ENCODE results near the gene ATP11C. TPM values are rescaled to one million over a fixed set of nuclear protein-coding genes. Genes with fewer than 3 reads are reported as not detected.
A peak's percentile ranks its signal among the peaks of the same experiment; 100 is the strongest.

Gene ATP11C
- total and polyA plus RNA-seq, 12 donors, result 3.3 to 29.9 (median 17.0) TPM

DNA sequence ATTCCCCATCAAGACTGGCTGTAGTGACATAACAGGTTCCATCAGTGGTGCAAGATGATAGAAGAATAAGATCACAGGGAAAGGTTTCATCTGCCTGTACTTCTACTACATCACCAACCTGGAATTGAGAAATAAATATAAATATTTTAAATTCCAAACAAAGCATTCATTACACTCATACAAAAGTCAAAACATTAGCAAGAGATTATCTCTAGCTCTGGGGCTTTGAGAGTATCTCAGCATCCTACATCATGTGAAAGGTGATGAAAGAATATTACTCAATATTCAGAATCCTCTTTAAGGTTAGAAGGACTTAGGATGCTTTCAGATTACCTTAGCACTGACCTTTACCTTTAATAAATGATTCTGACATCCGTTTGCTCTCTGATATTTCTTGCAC, 128.4 kb downstream of the ATP11C start:
- Histone ChIP-seq H3K36me3 (replicated peaks in 1 of 2) (no peaks in the 10 kb centered on the region), H3K4me1 (replicated peaks in 1 of 2) (no peaks in the 10 kb centered on the region), H3K9me3 (replicated peaks in 1 of 3) (no peaks in the 10 kb centered on the region), H3K27ac (no peak overlapping the region), H3K4me3 (no peak overlapping the region), H3K27me3 (no peaks in the 10 kb centered on the region)
- DNase-seq, result no peak
- TF ChIP-seq, protein P1, sequence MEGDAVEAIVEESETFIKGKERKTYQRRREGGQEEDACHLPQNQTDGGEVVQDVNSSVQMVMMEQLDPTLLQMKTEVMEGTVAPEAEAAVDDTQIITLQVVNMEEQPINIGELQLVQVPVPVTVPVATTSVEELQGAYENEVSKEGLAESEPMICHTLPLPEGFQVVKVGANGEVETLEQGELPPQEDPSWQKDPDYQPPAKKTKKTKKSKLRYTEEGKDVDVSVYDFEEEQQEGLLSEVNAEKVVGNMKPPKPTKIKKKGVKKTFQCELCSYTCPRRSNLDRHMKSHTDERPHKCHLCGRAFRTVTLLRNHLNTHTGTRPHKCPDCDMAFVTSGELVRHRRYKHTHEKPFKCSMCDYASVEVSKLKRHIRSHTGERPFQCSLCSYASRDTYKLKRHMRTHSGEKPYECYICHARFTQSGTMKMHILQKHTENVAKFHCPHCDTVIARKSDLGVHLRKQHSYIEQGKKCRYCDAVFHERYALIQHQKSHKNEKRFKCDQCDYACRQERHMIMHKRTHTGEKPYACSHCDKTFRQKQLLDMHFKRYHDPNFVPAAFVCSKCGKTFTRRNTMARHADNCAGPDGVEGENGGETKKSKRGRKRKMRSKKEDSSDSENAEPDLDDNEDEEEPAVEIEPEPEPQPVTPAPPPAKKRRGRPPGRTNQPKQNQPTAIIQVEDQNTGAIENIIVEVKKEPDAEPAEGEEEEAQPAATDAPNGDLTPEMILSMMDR (IDR thresholded peaks at IDR 0.05), result no peak
- TF ChIP-seq POLR2A (IDR thresholded peaks at IDR 0.05), result no peak
- 45 to 64% (median 52%) methylated on average over 1 of the region's 1 CpG for WGBS, 4 donors
- intact Hi-C loops (cut with DNase I), result no loop called here

DNA sequence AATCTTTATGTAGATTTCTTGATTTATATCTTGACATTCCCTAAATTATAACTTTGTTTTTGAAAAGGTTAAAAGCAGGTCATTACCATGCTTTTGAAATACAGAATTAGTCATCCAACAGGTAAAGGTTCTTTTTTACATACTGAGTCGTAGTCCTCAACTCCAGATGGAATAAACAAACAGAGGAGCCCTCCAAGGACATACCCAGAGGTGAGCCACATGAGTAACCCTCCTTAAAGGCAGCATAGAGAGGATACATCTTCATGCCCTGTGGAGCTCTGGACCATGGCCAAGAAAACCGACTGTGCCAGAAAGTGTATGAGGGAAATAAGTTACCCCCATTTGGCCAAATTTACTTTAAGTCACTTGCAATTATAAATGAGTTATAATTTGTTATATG, 129.6 kb downstream of the ATP11C start:
- Histone ChIP-seq H3K36me3 (replicated peaks in 1 of 2) (no peaks in the 10 kb centered on the region), H3K4me1 (replicated peaks in 1 of 2) (no peaks in the 10 kb centered on the region), H3K9me3 (replicated peaks in 1 of 3) (no peaks in the 10 kb centered on the region), H3K4me3 (no peak overlapping the region), H3K27me3 (no peaks in the 10 kb centered on the region), H3K27ac (no peak overlapping the region)
- WGBS, 4 donors, result 30 to 45% (median 41%) methylated on average over 2 of the region's 2 CpGs
- DNase-seq, result peak in 1 of 7 donors; percentile 3
- no peak for TF ChIP-seq POLR2A (IDR thresholded peaks at IDR 0.05)
- intact Hi-C loops (cut with DNase I), result no loop called here

DNA sequence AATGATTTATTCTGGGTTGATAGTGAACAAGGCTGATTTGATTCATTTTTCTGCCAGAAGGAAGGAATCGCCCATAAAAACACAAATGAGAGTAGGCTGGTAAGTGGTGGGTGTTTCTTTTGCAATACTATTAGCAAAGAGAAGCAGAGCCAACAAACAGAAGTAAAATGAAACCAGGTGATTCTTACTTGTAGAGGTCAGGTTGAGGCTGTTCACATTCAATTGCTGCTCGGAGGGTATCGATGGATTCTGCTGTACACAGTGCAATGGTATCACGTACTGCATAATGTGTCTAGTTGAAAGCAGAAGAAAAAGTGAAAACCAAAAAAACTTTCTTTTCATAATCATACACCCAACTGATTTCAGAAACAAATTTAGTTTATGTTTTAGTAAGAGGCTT, 130.8 kb downstream of the ATP11C start:
- H3K4me3 ChIP-seq, result no peak overlapping the region
- DNase-seq, result no peak
- H3K9me3 ChIP-seq (replicated peaks in 1 of 3), result no peaks in the 10 kb centered on the region
- no peaks in the 10 kb centered on the region for H3K27me3 ChIP-seq
- no peak overlapping the region for H3K27ac ChIP-seq
- WGBS, 4 donors, result 81 to 93% (median 86%) methylated on average over 4 of the region's 4 CpGs
- intact Hi-C loops (cut with DNase I), result no loop called here
- TF ChIP-seq, protein P1 (IDR thresholded peaks at IDR 0.05), result no peak
- TF ChIP-seq POLR2A (IDR thresholded peaks at IDR 0.05), result no peak
- H3K4me1 ChIP-seq (replicated peaks in 1 of 2), result no peaks in the 10 kb centered on the region
- no peaks in the 10 kb centered on the region for H3K36me3 ChIP-seq (replicated peaks in 1 of 2)

DNA sequence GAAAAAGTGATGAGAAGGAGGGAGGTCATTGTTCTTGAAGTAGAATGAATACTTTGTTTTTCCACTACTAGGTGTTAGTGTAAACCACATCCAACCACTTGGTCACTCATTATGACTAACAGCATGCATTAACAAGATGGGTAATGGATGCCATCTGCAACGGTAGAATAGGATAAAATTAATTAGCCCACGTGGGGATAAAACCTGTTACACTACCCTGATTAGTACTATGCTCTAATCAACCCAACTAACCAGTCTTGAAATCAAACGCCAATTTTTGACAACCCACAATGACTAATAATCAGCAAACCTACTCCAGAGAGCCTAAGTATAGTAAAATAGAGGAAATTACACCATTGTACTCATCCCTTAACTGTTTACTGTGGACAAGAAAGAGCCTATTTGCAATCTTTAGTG, 131.4 kb downstream of the ATP11C start:
- Histone ChIP-seq H3K4me1 (replicated peaks in 1 of 2) (no peaks in the 10 kb centered on the region), H3K27ac (no peak overlapping the region), H3K9me3 (replicated peaks in 1 of 3) (no peaks in the 10 kb centered on the region), H3K27me3 (no peaks in the 10 kb centered on the region), H3K36me3 (replicated peaks in 1 of 2) (no peaks in the 10 kb centered on the region), H3K4me3 (no peak overlapping the region)
- TF ChIP-seq, protein P1 (IDR thresholded peaks at IDR 0.05), result no peak
- no peak for TF ChIP-seq POLR2A (IDR thresholded peaks at IDR 0.05)
- 70 to 95% (median 84%) methylated on average over 3 of the region's 3 CpGs for WGBS, 4 donors
- no peak for DNase-seq
- intact Hi-C loops (cut with DNase I), result no loop called here

DNA sequence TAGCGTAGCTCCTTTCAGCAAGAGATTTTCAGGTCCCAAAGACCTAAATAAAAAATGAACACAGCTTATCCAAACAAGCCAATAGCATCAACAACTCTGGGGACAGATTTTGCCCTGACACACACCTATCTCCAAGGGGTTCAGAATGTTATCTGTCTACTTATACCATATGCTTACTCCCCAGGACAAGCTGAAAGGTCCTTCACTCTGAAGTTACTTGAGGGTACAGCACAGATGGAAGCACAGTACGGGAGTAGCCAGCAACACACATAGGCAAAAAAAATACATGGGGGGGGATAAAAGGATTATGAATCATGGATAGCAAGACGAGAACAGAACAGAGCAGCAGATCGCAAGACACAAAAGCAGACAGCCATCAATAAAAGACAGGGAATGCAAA, 134.2 kb downstream of the ATP11C start:
- Histone ChIP-seq H3K4me1 (replicated peaks in 1 of 2) (no peaks in the 10 kb centered on the region), H3K4me3 (no peak overlapping the region), H3K27me3 (no peaks in the 10 kb centered on the region), H3K36me3 (replicated peaks in 1 of 2) (no peaks in the 10 kb centered on the region), H3K9me3 (replicated peaks in 1 of 3) (no peaks in the 10 kb centered on the region), H3K27ac (no peak overlapping the region)
- intact Hi-C loops (cut with DNase I), result no loop called here
- TF ChIP-seq, protein P1 (IDR thresholded peaks at IDR 0.05), result no peak
- no peak for TF ChIP-seq POLR2A (IDR thresholded peaks at IDR 0.05)
- DNase-seq, result no peak
- 82 to 96% (median 92%) methylated on average over 4 of the region's 4 CpGs for WGBS, 4 donors

Measured in adrenal gland (tissue), 12 donors.